GM21528 (cell line): ENCODE measurements around the gene SLC11A1.

Source experiments
- ATAC-seq: cut with Tn5 transposase; IDR thresholded peaks from one replicate; pipeline ENCODE4 v1.9.1; 2021; ENCODE audit warnings: mild to moderate bottlenecking, moderate library complexity; ENCODE audit not compliant: unreplicated experiment, low FRiP score

SLC11A1 gene

GRCh38 chr2:218364196-218364595 lies 17.9 kb upstream of the SLC11A1 start:
- ATAC-seq: no peak

GRCh38 chr2:218366621-218367414 lies 15.3 kb upstream of the SLC11A1 start:
- ATAC-seq: no peak

GRCh38 chr2:218367415-218368149 lies 14.5 kb upstream of the SLC11A1 start:
- peak; percentile 89 for ATAC-seq

- no peak for ATAC-seq
These were observed 13.9 kb upstream of the SLC11A1 start for GRCh38 chr2:218368150-218368528.

- no peak for ATAC-seq
These were observed 13.4 kb upstream of the SLC11A1 start for GRCh38 chr2:218368621-218369153.

- no peak for ATAC-seq
These were observed 12.7 kb upstream of the SLC11A1 start for GRCh38 chr2:218369330-218369729.

GRCh38 chr2:218370410-218371063 lies 11.5 kb upstream of the SLC11A1 start:
- no peak for ATAC-seq

GRCh38 chr2:218371983-218372350 lies 10.1 kb upstream of the SLC11A1 start:
- ATAC-seq: no peak

- ATAC-seq: no peak
These were observed 7.3 kb upstream of the SLC11A1 start for GRCh38 chr2:218374795-218375194.

GRCh38 chr2:218375212-218375611 lies 6.9 kb upstream of the SLC11A1 start:
- ATAC-seq: no peak

GRCh38 chr2:218378053-218378452 lies 4.0 kb upstream of the SLC11A1 start:
- no peak for ATAC-seq

- no peak for ATAC-seq
These were observed 712 bp downstream of the SLC11A1 start for GRCh38 chr2:218382785-218383184.

- ATAC-seq: no peak
These were observed 1.9 kb downstream of the SLC11A1 start for GRCh38 chr2:218383892-218384519.

- ATAC-seq: no peak
These were observed 2.9 kb downstream of the SLC11A1 start for GRCh38 chr2:218384975-218385374.

GRCh38 chr2:218386505-218387368 lies 4.7 kb downstream of the SLC11A1 start:
- ATAC-seq: no peak

GRCh38 chr2:218387369-218388194 lies 5.5 kb downstream of the SLC11A1 start:
- no peak for ATAC-seq

GRCh38 chr2:218389333-218390150 lies 7.5 kb downstream of the SLC11A1 start:
- ATAC-seq: no peak

- no peak for ATAC-seq
These were observed 9.1 kb downstream of the SLC11A1 start for GRCh38 chr2:218391202-218391601.
